K562 (cell line): ENCODE results near the gene FNBP1. TPM values are rescaled to one million over a fixed set of nuclear protein-coding genes. Genes with fewer than 3 reads are reported as not detected.

Experiments used
- ATAC-seq: fragments of 200-7000 bp; cut with Tn5 transposase; 3 replicates; pipeline ENCODE4 v1.9.1; 2020; ENCODE audit warnings: moderate library complexity
- BruUV-seq: library from RNA; stranded (reverse); fragments of 400-500 nt; replicated peaks from 2 replicates; lab custom pipeline; 2021; lab: Mats Ljungman, UMichigan
- CTCF ChIA-PET: fragments of 300-600 bp; formaldehyde crosslinking; extraction: SDS; loops from one replicate; lab custom pipeline; 2021; ENCODE audit warnings: low intra/inter-chr PET ratio; lab: Yijun Ruan, JAX
- POLR2A ChIA-PET: fragments of 300-600, 350-650 bp; sonication (Branson Sonifier 250); formaldehyde crosslinking; extraction: SDS; loops from one replicate; lab custom pipeline; 2021; ENCODE audit warnings: antibody characterized with exemption, inconsistent platforms; lab: Yijun Ruan, JAX
- DNase-seq, 4 experiments: peaks; one replicate each; pipeline versions ENCODE4 v3.0.0 to v3.0.0-alpha.2; 2011 to 2018; ENCODE audit warnings: low spot score in 3 of 4, mixed read lengths in 3 of 4; ENCODE audit errors: extremely low read depth in 1 of 4
- FAIRE-seq: peaks from 2 replicates; lab custom pipeline; 2011; peaks lifted over from hg19 to GRCh38; lab: Jason Lieb, UNC
- H2AFZ ChIP-seq: 2 replicates; pipeline ENCODE4 v1.6.0; 2011; ENCODE audit warnings: low read depth, low read length, control low read depth, inconsistent platforms
- H3K27ac ChIP-seq: fragments of 200-600 bp; 3 replicates; pipeline ENCODE4 v1.8.0; 2011; ENCODE audit warnings: low read depth, mild to moderate bottlenecking, control low read depth, inconsistent platforms, low read length, moderate library complexity, mixed read lengths; ENCODE audit errors: extremely low read depth
- H3K27me3 ChIP-seq, 2 experiments: fragments of 300-600 bp in 1 of 2; 2 replicates in 1 of 2; 3 replicates in 1 of 2; pipeline versions ENCODE4 v1.6.0 to v1.8.0; 2011; ENCODE audit warnings: inconsistent platforms in 2 of 2, low read length in 2 of 2, mild to moderate bottlenecking in 1 of 2, mixed read lengths in 1 of 2, moderate library complexity in 1 of 2; ENCODE audit not compliant: control insufficient read depth in 2 of 2, insufficient read depth in 2 of 2
- H3K36me3 ChIP-seq: fragments of 300-600 bp; 3 replicates; pipeline ENCODE4 v1.8.0; 2011; ENCODE audit warnings: mild to moderate bottlenecking, low read length, inconsistent platforms; ENCODE audit not compliant: control insufficient read depth, insufficient read depth
- H3K4me1 ChIP-seq, 2 experiments: fragments of 200-600 bp in 1 of 2; replicated peaks in 1 of 2; 2 replicates in 1 of 2; 3 replicates in 1 of 2; pipeline versions ENCODE4 v1.5.1 to v1.8.0; 2011; ENCODE audit warnings: inconsistent platforms in 2 of 2, low read length in 2 of 2, mild to moderate bottlenecking in 1 of 2, mixed read lengths in 1 of 2, moderate library complexity in 1 of 2; ENCODE audit not compliant: control insufficient read depth in 2 of 2, insufficient read depth in 2 of 2
- H3K4me2 ChIP-seq: 2 replicates; pipeline ENCODE4 v1.6.1; 2011; ENCODE audit warnings: low read length, control low read depth, inconsistent platforms, mixed read lengths; ENCODE audit not compliant: insufficient read depth
- H3K4me3 ChIP-seq: fragments of 200-600 bp; sonication (generic), shearing (Covaris generic); 2 replicates; pipeline ENCODE4 v1.5.1; 2016; ENCODE audit warnings: control low read depth, inconsistent platforms
- H3K79me2 ChIP-seq: fragments of 200-600 bp; 3 replicates; pipeline ENCODE4 v1.8.0; 2011; ENCODE audit warnings: low read length, inconsistent platforms; ENCODE audit not compliant: control insufficient read depth, insufficient read depth
- H3K9ac ChIP-seq, 2 experiments: 2 replicates each; pipeline versions ENCODE4 v1.6.0 to v1.6.1; 2011; ENCODE audit warnings: low read depth in 2 of 2, low read length in 2 of 2, control low read depth in 1 of 2, inconsistent platforms in 1 of 2, mild to moderate bottlenecking in 1 of 2, mixed read lengths in 1 of 2; ENCODE audit not compliant: insufficient read depth in 1 of 2
- H3K9me1 ChIP-seq: one replicate; pipeline ENCODE4 v1.6.0; 2011; ENCODE audit warnings: inconsistent platforms, mild to moderate bottlenecking, low read length, moderate library complexity; ENCODE audit not compliant: control insufficient read depth, insufficient read depth
- H3K9me3 ChIP-seq: replicated peaks from 2 replicates; pipeline ENCODE4 v1.5.1; 2011; ENCODE audit warnings: low read depth, low read length, inconsistent platforms; ENCODE audit not compliant: control insufficient read depth, insufficient read depth
- H4K20me1 ChIP-seq: replicated peaks from 2 replicates; pipeline ENCODE4 v1.6.1; 2011; ENCODE audit warnings: low read length, inconsistent platforms, mixed read lengths; ENCODE audit not compliant: control insufficient read depth, insufficient read depth
- ATF2 ChIP-seq: sonication (generic); formaldehyde crosslinking; IDR thresholded peaks from 2 replicates; pipeline ENCODE4 v1.8.1; 2022; ENCODE audit warnings: missing genetic modification reagents
- ELF4 ChIP-seq: fragments of 450-650 bp; formaldehyde crosslinking; IDR thresholded peaks from 2 replicates; pipeline ENCODE4 v1.4.0; 2022; ENCODE audit warnings: missing genetic modification characterization
- EP400 ChIP-seq: fragments of 450-650 bp; IDR thresholded peaks from 2 replicates; pipeline ENCODE4 v1.6.1; 2017; ENCODE audit warnings: antibody characterized with exemption, mild to moderate bottlenecking, moderate library complexity
- HNRNPLL ChIP-seq: fragments of 200-400 bp; formaldehyde crosslinking; IDR thresholded peaks from 2 replicates; pipeline ENCODE4 v1.6.1; 2017; ENCODE audit warnings: low read length, low read depth, mild to moderate bottlenecking; ENCODE audit not compliant: poor library complexity, severe bottlenecking
- KDM2B ChIP-seq: fragments of 250-450 bp; sonication (Bioruptor Pico); IDR thresholded peaks from 2 replicates; pipeline ENCODE4 v1.8.0; 2021; ENCODE audit warnings: mild to moderate bottlenecking, moderate library complexity
- MTA3 ChIP-seq: fragments of 450-650 bp; formaldehyde crosslinking; IDR thresholded peaks from 2 replicates; pipeline ENCODE4 v1.6.1; 2017; ENCODE audit warnings: mild to moderate bottlenecking, borderline replicate concordance
- NFRKB ChIP-seq: fragments of 450-650 bp; IDR thresholded peaks from 2 replicates; pipeline ENCODE4 v1.6.1; 2016; ENCODE audit warnings: low read depth
- NR1H2 ChIP-seq: sonication (generic); formaldehyde crosslinking; IDR thresholded peaks from 2 replicates; pipeline ENCODE4 v1.4.0; 2020; ENCODE audit warnings: mild to moderate bottlenecking, missing genetic modification reagents
- SAP30 ChIP-seq: fragments of 200-600 bp; sonication (generic); IDR thresholded peaks from 2 replicates; pipeline ENCODE4 v1.6.1; 2012; ENCODE audit warnings: borderline replicate concordance, low read depth, mild to moderate bottlenecking, moderate library complexity, low read length, control low read depth, inconsistent platforms; ENCODE audit not compliant: insufficient read depth, poor library complexity, severe bottlenecking
- SREBF1 ChIP-seq: fragments of 150-350 bp; IDR thresholded peaks from 2 replicates; pipeline ENCODE4 v1.6.1; 2014; ENCODE audit warnings: antibody characterized with exemption, low read depth, low read length, borderline replicate concordance
- TAL1 ChIP-seq: fragments of 450-650 bp; IDR thresholded peaks from 2 replicates; pipeline ENCODE4 v1.6.1; 2016; ENCODE audit warnings: mild to moderate bottlenecking
- ZC3H11A ChIP-seq: IDR thresholded peaks from 2 replicates; pipeline ENCODE4 v1.6.1; 2012; ENCODE audit warnings: low read depth, low read length, improper control_type of control experiment
- ZFP36 ChIP-seq: fragments of 150-350 bp; IDR thresholded peaks from 2 replicates; pipeline ENCODE4 v1.6.1; 2018; ENCODE audit warnings: low read length, low read depth; ENCODE audit not compliant: partially characterized antibody
- ZNF12 ChIP-seq: sonication (generic); formaldehyde crosslinking; IDR thresholded peaks from 2 replicates; pipeline ENCODE4 v1.4.0; 2020; ENCODE audit warnings: mild to moderate bottlenecking, missing genetic modification reagents
- ZNF253 ChIP-seq: fragments of 250-450 bp; sonication (Bioruptor Pico); conservative IDR thresholded peaks from 2 replicates; pipeline ENCODE4 v1.6.1; 2021; ENCODE audit warnings: mild to moderate bottlenecking
- WGBS: fragments of 100-300 bp; shearing (Covaris generic); methylation state at CpG from one replicate; pipeline ENCODE4 v1.1.6; 2016; ENCODE audit warnings: low coverage, mixed read lengths; ENCODE audit not compliant: insufficient coverage; ENCODE audit errors: missing lambda C conversion rate; 5-methylcytosine and 5-hydroxymethylcytosine counted together
- in situ Hi-C: fragments of 300-500 bp; cut with MboI; formaldehyde crosslinking; loops from 4 replicates; pipeline ENCODE4 v1.15.0; 2018; ENCODE audit warnings: inconsistent platforms, mixed read lengths
- intact Hi-C: fragments of 100-400 bp; cut with micrococcal nuclease; formaldehyde crosslinking; loops from 2 replicates; pipeline ENCODE4 v1.14.2; 2022
- polyA plus RNA-seq, 8 experiments: library from polyadenylated mRNA; depleted of rRNA in 4 of 8; stranded (reverse) in 5 of 8; unstranded in 3 of 8; fragments of >200 nt; fragmentation: Nextera tagmentation in 2 of 8; fragmentation: Illumina TruSeq in 1 of 8; extraction: Ambion mirVana in 2 of 8; extraction: Trizol in 1 of 8; gene quantifications; 2 replicates each; pipeline versions ENCODE4 v1.2.1 to v1.2.3, GENCODE V29; 2011 to 2014; ENCODE audit warnings: inconsistent platforms in 1 of 8, missing spikeins in 1 of 8
- total RNA-seq, 7 experiments: library from RNA; depleted of rRNA in 6 of 7; stranded (reverse); fragments of >200 nt in 6 of 7; fragmentation: Illumina TruSeq in 2 of 7; extraction: Trizol in 2 of 7; gene quantifications; 2 replicates each; pipeline versions ENCODE4 v1.2.1 to v1.2.3, GENCODE V29; 2011 to 2021; ENCODE audit warnings: low replicate concordance in 1 of 7
- TF ChIP-seq, protein P1 (sequence below): fragments of 450-650 bp; IDR thresholded peaks from 2 replicates; pipeline ENCODE4 v1.6.1; 2016; ENCODE audit warnings: antibody characterized with exemption
- TF ChIP-seq, protein P2 (sequence below): fragments of 450-650 bp; IDR thresholded peaks from 2 replicates; pipeline ENCODE4 v1.6.1; 2014; ENCODE audit warnings: low read depth, mild to moderate bottlenecking, moderate library complexity, borderline replicate concordance

FNBP1 gene
- total and polyA plus RNA-seq, 9 of the 15 experiments (the other 6 are each of a cell fraction or from before 2014, with no cell fraction given): 1.8 to 14.9 (median 7.6) TPM

GRCh38 chr9:129983891-129984290 is 59.1 kb downstream of the FNBP1 start (continued):
- TF ChIP-seq, protein P1, sequence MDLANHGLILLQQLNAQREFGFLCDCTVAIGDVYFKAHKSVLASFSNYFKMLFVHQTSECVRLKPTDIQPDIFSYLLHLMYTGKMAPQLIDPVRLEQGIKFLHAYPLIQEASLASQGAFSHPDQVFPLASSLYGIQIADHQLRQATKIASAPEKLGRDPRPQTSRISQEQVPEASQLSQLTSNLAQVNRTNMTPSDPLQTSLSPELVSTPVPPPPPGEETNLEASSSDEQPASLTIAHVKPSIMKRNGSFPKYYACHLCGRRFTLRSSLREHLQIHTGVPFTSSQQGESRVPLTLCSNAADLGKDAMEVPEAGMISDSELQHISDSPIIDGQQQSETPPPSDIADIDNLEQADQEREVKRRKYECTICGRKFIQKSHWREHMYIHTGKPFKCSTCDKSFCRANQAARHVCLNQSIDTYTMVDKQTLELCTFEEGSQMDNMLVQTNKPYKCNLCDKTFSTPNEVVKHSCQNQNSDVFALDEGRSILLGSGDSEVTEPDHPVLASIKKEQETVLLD: no peak
- TF ChIP-seq SREBF1 (no peak), ELF4 (CRISPR knock-in tag) (no peak), SAP30 (no peak), HNRNPLL (no peak), ZC3H11A (no peak), KDM2B (no peak)

- 64% methylated on average over 15 of the region's 15 CpGs for whole genome bisulfite sequencing
- ATAC-seq: no peak
- H3K9me1 ChIP-seq: no peaks in the 10 kb centered on the region
- no peak overlapping the region for H2AFZ ChIP-seq
- no peak overlapping the region for H3K27ac ChIP-seq
- in situ Hi-C loops (no loop called here), intact Hi-C loops (no loop called here)
- no peaks in the 10 kb centered on the region for H3K79me2 ChIP-seq
- no peak for DNase-seq
- no peak overlapping the region; a peak in 1 of 4 replicates for H3K9ac ChIP-seq
- ChIA-PET CTCF (no interaction called here), POLR2A (no interaction called here)
- no peaks in the 10 kb centered on the region for H4K20me1 ChIP-seq
- no peak for FAIRE-seq
- no peak overlapping the region for H3K4me2 ChIP-seq
- no peaks in the 10 kb centered on the region for H3K4me1 ChIP-seq
- H3K27me3 ChIP-seq: no peaks in the 10 kb centered on the region
- no peak overlapping the region for H3K4me3 ChIP-seq
- no peaks in the 10 kb centered on the region for H3K9me3 ChIP-seq
- no TSS peak for BruUV-seq
- H3K36me3 ChIP-seq: no peaks in the 10 kb centered on the region
- TF ChIP-seq TAL1 (no peak), NR1H2 (CRISPR knock-in tag) (no peak), NFRKB (no peak), MTA3 (no peak), ATF2 (CRISPR knock-in tag) (no peak), ZFP36 (no peak), ZNF253 (CRISPR knock-in tag) (no peak), ZNF12 (no peak), EP400 (no peak)
- TF ChIP-seq, protein P2, sequence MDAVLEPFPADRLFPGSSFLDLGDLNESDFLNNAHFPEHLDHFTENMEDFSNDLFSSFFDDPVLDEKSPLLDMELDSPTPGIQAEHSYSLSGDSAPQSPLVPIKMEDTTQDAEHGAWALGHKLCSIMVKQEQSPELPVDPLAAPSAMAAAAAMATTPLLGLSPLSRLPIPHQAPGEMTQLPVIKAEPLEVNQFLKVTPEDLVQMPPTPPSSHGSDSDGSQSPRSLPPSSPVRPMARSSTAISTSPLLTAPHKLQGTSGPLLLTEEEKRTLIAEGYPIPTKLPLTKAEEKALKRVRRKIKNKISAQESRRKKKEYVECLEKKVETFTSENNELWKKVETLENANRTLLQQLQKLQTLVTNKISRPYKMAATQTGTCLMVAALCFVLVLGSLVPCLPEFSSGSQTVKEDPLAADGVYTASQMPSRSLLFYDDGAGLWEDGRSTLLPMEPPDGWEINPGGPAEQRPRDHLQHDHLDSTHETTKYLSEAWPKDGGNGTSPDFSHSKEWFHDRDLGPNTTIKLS: no peak
Observed at GRCh38 chr9:129981180-129981907, 61.6 kb downstream of the FNBP1 start.
